Gastroesophageal sphincter (tissue), 3 donors: ENCODE data around the gene BCCIP.

ENCODE experiments used
- EP300 ChIP-seq: sonication (generic); formaldehyde crosslinking; IDR thresholded peaks from one replicate; pipeline ENCODE4 v1.6.1; 2017; ENCODE audit warnings: antibody characterized with exemption, mild to moderate bottlenecking
- POLR2A ChIP-seq, 2 donors: fragments of 450-650 bp; IDR thresholded peaks; one replicate each; pipeline ENCODE4 v1.6.1; 2017; ENCODE audit warnings: antibody characterized with exemption in 2 of 2, mild to moderate bottlenecking in 2 of 2, moderate library complexity in 1 of 2
- TF ChIP-seq, protein P1 (sequence below), 4 experiments: fragments of 200-600 bp in 2 of 4; fragments of 450-650 bp in 2 of 4; sonication (generic) in 1 of 4; IDR thresholded peaks; one replicate each; pipeline ENCODE4 v1.5.1; 2017 to 2019; ENCODE audit warnings: antibody characterized with exemption in 4 of 4, mild to moderate bottlenecking in 2 of 4, moderate library complexity in 2 of 4

DNA sequence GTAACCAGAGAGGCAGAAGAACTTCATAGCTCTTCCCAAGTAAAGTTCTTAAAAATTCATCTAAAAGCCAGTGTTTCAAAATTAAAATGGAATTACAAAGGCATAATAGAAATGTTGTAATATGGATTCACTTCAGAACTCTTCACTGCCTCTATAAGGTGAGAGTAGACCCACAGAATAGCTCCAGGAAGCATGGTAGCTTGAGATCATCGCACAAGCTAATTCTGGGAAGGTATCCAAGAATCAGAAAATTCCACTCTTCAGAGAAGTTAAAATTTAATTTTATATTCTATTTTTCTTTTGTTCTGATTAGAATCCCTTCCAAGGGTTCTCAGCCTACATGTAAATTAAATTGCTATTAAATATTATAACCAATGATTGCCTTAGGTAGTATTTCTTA, 59.2 kb downstream of the BCCIP start:
- TF ChIP-seq, protein P1, sequence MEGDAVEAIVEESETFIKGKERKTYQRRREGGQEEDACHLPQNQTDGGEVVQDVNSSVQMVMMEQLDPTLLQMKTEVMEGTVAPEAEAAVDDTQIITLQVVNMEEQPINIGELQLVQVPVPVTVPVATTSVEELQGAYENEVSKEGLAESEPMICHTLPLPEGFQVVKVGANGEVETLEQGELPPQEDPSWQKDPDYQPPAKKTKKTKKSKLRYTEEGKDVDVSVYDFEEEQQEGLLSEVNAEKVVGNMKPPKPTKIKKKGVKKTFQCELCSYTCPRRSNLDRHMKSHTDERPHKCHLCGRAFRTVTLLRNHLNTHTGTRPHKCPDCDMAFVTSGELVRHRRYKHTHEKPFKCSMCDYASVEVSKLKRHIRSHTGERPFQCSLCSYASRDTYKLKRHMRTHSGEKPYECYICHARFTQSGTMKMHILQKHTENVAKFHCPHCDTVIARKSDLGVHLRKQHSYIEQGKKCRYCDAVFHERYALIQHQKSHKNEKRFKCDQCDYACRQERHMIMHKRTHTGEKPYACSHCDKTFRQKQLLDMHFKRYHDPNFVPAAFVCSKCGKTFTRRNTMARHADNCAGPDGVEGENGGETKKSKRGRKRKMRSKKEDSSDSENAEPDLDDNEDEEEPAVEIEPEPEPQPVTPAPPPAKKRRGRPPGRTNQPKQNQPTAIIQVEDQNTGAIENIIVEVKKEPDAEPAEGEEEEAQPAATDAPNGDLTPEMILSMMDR (IDR thresholded peaks at IDR 0.05): no peak
- no peak for TF ChIP-seq EP300
- TF ChIP-seq POLR2A (IDR thresholded peaks at IDR 0.05): no peak
